Urothelium cell line (cell line): ENCODE measurements around the gene LENG9.
"Not testable (repeated sequence)": the region's sequence is repeated elsewhere in the genome, so short reads cannot be mapped to it uniquely, and the experiment has no call there.

ENCODE experiments used
- DNase-seq: peaks from one replicate; pipeline ENCODE4 v3.0.0; 2011; ENCODE audit warnings: low spot score, mixed read lengths
- FAIRE-seq: peaks from 2 replicates; lab custom pipeline; 2011; peaks lifted over from hg19 to GRCh38; lab: Jason Lieb, UNC

LENG9 gene

DNA sequence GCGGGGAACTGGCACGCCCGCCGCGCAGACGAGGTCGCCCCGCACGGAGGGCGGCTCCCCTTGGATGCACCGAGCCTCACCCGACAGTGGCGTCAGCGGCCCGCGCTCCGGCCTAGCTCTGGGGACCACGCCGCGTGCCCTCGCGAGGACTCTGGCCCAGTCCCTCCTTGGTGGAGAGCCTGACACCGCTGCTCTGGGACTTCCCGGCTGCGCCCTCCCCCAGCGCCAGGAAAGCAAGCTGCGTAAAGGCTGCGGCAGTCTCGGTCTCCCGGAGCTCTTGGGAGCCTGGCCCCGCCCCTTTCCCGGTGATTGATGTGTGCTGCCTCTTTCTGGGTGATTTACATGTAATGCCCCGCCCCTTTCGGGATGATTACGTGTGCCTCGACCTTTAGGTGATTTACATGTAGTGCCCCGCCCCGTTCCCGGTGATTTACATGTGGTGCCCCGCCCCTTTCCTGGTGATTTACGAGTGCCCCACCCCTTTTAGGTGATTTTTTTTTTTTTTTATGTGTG is at the start of gene LENG9:
LENG9 (minus strand) TSS at position 248 of the 513 bp plus-strand sequence. CDS start 252 bp downstream, outside the sequence.
- no peak for FAIRE-seq
- DNase-seq, result peak; percentile 38

DNA sequence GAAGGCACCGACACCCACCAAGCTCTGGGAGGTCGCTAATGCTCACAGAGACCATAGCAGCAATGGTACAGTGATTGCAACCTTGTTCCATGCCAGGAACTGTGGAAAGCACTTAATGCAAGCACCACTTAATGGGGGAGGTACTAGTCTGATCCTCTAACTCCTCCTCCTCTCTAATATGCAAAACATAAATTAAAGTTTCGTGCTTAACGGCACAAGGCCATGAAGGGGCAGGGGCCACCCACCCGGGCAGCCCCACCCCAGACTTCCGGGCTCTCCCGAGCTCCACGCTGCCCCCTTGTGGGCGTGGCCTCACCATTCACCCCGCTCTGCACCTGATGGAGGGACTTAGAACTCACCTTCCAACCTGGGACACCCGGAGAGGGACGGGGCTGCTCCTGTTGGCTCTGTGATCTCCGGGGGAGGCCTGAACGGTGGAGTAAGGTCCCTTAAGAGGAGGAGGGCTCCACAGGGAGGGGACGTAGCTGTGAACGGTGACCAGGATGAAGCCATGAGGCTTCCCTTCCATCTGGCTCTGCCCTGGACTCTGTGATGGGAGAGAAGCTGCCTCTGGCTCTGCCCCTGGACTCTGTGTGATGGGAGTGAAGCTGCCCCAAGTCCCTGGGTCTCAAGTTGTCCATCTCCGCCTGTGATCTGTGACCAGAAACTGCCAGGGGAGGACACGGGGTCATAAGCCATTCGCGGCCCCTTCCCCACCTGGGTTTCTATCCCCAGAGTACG is 45.8 kb upstream of the LENG9 start:
- DNase-seq, result not testable (repeated sequence)
- FAIRE-seq, result peak; percentile 92

DNA sequence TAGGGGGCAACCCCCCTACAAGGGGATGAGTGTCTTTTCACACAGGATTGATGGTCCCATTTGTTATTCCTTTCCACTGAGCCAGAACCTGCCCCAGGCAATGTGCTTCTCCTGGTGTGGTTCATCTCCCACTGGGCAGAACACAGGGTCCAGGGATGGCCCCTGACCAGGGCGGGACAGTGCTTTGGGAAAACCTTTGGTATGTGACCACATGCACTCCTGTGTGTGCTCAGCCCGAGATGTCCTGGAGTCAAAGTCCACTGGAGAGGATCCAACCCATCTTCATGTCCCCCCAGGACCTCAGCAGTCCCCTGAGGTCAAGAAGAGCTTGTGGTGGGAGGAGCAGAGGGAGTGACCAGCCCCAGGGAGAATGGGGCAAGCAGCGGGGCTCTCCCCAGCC is 44.9 kb upstream of the LENG9 start:
- FAIRE-seq, result peak; percentile 40
- DNase-seq, result not testable (repeated sequence)

DNA sequence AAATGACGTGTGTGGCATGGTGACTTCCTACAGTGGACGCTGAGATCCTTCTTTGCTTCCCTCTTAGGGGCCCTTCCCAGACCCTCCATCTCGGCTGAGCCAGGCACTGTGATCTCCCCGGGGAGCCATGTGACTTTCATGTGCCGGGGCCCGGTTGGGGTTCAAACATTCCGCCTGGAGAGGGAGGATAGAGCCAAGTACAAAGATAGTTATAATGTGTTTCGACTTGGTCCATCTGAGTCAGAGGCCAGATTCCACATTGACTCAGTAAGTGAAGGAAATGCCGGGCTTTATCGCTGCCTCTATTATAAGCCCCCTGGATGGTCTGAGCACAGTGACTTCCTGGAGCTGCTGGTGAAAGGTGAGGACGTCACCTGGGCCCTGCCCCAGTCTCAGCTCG is 44.2 kb upstream of the LENG9 start:
- FAIRE-seq, result no peak
- DNase-seq, result no peak

DNA sequence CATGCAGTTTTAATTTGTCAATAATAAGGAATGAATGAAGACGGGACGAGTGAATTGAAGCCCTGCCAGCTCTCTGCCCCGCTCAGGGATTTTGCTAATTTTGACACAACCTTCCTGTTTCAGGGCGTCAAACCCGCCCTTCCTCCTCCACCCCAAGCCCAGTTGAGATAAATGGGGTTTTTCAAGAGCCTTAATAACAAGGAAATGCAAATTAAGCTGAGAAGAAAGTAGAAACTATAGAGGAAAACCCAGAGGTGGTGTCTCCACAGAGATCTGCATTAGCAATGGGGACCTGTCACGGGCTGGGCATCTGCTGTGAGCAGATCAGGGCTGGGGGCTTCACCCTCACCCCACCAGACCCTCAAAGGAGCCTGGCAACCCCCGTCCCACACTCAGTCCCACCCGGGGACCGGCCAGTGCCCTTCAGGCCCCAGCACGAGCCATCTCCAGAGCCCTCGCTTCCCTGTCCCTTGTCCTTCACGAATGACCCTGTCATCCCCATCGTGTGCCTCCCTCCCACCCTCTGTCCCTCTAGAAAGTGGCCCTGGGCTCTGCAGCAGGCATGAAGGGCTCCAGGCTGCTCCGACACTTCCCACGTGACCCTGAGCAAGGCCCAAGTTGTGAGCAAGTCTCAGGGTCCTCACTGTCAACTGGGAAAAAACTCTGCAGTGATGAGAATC is 43.6 kb upstream of the LENG9 start:
- not testable (repeated sequence) for FAIRE-seq, DNase-seq

DNA sequence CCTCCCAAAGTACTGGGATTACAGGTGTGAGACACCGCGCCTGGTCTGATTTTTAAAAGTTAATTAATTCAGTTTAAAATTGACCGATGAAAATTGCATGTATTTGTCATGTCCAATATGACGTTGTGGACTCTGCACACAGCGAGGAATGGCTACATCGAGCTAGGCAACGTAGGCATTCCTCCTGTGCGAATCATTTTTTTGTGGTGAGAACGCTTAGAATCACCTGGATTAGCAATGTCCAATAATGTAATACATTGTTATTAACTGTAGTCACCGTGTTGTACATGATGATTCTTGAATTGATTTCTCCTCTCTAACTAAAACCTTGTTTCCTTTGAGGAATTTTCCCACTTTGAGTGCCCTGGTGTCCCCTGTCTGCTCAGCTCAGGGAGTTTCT is 42.5 kb upstream of the LENG9 start:
- DNase-seq (no peak), FAIRE-seq (no peak)

DNA sequence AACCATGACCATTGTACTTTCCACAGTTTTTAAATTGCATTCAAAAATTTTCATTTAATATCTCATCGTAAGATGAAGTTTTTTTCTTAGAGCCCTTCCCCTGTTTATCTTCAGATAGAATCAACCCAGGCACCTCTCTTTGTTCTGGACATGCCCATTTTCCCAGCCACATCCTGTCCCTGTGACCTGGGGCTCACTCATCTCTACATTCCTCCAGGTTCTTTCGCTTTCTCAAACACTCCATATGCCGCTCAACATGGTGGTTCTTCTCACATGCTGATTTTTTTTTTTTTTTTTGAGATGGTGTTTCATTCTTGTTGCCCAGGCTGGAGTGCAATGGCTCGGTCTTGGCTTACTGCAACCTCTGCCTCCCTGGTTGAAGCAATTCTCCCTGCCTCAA is 42.0 kb upstream of the LENG9 start:
- not testable (repeated sequence) for DNase-seq, FAIRE-seq

DNA sequence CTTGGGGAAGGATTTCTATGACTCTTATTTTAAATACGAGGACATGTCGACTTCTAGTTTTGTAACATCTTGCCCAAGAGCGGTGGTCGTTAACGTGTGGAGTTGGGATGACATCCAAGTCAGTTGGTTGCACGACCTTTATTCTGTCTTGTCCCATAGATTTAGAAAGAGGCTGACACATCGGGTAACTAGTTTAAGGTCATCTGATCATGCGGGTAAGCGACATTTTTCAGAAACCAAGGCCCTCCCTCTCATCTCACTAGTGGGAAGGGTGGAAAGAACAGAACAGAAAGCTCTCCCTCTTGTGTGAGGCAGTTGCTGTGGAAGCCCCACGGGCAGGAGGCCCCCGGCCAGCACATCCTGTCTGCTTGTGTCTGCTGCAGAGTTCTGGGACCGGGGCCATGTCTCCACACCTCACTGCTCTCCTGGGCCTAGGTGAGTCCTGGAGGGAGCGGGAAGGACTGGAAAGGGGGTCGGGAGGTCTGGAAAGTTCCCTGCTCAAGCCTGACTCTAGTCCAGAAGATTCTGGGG is 39.0 kb upstream of the LENG9 start, which contains the start of gene LAIR2:
LAIR2 (plus strand) TSS at position 314 of the 531 bp plus-strand sequence; CDS start at position 402, 88 bp downstream.
- DNase-seq (no peak), FAIRE-seq (no peak)

DNA sequence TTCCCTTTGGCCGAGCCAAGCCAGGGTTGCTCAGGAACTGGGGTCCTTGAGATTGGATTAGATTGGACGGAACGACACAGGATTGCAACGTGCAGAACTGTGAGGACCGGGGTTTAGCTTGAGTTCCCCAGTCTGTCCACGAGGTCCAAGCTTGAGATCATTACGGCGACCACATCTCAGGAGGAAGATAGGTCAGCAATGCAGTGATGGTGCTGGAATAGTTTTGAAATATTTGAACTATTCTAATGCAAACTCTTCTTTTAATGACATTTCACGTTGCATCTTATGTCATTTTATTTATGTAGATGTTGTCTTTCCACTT is 34.8 kb upstream of the LENG9 start:
- FAIRE-seq, result not testable (repeated sequence)

DNA sequence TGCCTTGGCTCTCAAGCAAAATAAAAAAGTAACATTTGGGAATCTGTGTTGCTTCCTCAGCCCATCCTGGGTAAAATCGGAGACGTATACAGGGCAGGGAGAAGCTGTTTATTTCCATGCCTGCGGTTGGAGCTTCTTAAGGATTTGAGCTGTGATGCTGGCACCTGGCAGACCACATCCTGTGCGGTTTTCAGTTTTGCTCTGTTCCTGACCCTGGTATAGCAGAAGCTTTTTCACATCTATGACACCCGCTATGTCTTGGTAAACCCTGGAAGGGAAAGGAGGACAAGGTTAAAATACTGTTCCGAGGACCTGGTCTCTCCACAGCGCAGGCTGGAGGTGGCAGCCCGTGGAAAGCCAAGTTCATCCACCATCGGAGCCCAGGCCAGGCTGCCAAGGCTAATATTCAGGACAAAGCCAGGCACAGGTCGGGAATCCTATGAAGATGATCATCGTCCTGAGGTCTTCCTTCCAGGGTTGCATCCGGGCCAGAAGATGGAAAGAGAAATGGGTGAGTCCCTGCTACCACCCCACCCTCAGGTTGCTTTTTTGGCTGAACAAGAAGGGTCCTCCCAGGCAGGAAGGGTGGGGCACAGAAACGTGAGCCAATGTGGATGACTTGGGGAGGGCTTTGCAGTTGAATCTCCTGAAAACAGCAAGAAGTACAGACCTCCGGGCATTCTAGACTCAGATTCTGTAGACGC is 34.3 kb upstream of the LENG9 start:
- not testable (repeated sequence) for FAIRE-seq, DNase-seq

More for the DNA sequence above, 34.8 kb upstream of the LENG9 start:
- DNase-seq, result not testable (repeated sequence)

DNA sequence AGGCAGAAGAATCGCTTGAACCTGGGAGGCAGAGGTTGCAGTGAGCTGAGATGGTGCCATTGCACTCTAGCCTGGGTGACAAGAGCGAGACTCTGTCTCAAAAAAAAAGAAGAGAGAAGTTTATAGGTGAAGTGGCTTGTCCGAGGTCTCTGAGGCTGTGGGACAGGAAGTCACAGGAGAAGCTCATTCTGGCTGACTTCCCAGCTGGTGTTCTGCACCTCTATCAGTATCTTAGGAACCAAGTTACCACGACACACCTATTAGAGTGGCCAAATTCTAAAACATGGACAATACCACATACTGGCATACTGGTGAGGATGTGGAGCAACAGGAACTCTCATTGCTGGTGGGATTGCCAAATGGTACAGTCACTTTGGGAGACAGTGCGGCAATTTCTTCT is 31.7 kb upstream of the LENG9 start:
- not testable (repeated sequence) for FAIRE-seq, DNase-seq

DNA sequence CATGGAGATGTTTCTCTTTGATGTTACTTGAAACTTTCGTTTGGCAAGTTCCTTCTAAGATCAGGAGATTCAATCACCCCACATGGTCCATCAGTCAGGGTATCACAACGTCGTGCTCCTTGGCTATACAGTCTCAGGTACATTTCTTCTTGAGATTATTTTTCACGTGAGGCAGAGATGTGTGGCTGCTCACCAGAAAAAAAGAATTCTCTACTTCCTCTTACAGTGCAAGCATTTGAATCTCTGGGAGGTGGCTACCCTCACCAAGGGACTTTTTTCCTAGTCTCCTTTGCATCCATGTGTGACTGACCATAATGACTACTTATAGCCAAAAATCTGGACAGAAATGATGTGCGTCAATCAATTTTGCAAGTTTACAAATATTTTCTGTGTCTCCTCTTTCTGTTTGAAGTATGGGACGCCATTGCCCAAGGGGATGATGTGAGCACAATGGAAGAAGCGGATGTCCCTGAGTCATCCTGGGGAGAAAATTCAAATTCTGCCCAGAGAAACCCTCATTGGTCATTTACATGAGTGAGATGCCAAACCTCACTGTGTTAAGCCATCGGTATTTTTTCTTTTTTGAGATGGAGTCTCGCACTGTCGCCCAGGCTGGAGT is 30.5 kb upstream of the LENG9 start:
- DNase-seq, result no peak
- FAIRE-seq, result no peak

DNA sequence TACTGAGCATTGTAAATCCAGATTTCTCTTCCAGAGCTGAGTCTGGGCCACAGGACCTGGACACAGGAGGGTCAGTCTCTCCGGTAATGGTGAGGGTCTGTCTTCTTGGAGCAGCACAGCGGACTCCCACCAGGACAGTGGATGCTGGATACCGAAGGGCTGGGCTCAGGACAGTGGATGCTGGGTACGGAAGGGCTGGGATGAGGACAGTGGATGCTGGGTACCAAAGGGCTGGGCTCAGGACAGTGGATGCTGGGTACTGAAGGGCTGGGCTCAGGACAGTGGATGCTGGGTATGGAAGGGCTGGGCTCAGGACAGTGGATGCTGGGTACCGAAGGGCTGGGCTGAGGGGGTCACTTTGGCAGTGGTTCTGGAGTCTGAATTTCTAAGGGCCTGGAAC is 29.5 kb upstream of the LENG9 start:
- DNase-seq, FAIRE-seq: not testable (repeated sequence)

DNA sequence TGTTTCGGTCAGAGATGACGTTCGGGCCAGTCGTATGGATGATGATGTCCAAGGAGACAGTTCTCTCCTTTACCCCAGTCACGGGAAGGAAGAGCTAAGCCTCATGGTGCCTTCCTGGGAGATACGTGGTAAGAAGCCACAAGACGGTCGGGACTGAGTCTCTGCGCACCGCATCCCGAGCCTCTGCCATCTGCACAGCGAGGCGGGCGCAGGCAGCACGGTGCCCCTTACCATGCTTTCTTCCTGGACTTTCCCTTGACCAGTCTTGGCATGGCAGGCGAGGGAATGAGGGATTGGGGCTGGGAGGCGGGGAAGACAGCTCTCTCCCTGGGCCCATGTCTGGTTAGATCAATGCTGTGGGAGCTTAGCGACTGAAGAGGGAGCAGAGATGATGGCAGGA is 29.0 kb upstream of the LENG9 start:
- no peak for DNase-seq
- FAIRE-seq, result no peak

DNA sequence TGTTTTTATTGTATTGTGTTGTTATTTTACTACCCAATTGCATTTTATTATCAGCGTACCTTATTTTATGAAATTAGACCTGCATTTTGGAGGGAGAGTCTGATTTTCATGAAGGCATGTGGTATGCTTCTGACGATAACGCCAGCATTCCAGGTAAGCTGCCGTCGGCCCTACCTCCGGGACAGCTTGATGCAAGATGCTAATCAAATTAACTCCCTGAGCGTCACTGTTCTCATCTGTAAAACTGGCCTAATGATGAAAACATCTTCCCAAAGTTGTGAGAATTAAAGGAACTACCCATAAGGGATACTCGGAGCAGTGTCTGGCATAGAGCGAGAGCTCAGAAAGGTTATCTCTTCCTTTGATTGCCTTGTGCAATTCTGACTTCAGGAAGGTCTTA is 26.2 kb upstream of the LENG9 start:
- no peak for FAIRE-seq

DNA sequence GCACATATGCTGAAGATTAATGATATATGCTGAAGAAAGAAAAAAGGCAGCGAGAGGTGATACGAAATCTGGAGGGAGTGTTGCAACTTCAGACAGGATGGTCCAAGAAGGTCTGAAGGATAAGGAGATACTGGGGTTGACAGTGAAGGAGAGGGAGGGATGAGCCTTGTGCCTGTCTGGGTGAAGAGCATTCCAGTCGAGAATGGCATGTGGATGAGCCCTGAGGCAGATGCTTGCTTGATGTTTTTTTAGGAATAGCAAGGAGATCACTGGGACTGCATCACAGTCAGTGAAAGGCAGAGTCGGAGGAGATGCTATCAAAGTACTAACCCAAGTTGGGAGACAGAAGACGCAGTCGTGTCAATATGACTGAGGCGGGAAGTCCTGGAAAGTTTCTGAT is 25.8 kb upstream of the LENG9 start:
- no peak for DNase-seq
- no peak for FAIRE-seq

More for the DNA sequence above, 26.2 kb upstream of the LENG9 start:
- no peak for DNase-seq

DNA sequence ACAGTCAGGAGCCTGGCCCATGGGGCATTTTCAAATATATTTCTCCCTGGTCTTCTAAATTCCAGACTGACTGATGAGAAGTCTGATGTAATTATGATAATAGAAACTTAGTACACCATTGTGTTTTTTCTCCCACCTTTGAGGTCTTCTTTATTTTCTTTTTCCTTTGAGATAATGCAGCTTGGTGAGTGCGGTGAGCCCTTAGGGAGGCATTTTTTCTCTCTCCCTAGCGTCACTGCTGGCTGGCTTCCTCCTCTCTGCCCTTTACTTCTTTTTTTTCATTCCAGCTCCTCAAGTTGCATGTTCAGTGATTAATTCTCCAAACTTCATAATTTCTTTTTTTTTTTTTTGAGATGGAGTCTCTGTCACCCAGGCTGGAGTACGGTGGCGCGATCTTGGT is 22.3 kb upstream of the LENG9 start:
- FAIRE-seq, result no peak

DNA sequence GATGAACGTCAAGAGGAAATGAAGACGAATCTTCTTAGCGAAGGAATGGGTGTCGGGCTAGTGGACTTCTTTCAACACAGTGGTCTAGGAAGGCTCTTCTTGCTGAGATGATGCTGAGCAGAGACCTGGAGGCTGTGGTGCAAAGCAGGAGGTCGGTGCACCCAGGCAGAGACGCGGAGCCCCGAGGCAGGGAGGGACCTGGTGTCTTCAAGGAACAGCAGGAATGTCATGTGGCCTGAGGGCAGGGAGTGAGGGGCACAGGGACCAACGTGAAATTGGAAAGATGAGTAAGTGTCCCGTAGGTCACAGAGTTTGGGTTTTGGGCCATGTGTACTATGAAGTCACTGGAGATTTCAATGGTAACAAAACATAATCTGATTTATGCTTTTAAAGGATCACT is 20.9 kb upstream of the LENG9 start:
- no peak for DNase-seq
- no peak for FAIRE-seq

More for the DNA sequence above, 22.3 kb upstream of the LENG9 start:
- no peak for DNase-seq

DNA sequence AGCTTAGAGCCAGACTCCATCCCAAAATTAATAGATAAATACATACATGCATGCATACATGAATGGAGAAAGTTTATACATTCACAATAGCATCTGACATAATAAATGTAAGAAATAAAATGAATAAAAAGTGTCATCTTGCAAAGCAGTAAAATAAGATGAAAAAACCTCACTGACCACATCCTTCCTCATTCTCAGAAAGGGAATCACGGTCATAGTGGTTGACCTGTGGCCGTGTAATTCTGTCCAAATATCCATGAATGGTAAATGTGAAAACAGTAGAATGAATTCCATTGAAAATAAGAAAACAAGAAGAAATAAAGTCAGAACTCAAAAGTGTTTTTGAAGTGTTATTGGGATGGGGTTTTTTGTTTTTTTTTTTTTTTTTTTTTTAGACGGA is 19.3 kb upstream of the LENG9 start:
- DNase-seq (no peak), FAIRE-seq (no peak)

DNA sequence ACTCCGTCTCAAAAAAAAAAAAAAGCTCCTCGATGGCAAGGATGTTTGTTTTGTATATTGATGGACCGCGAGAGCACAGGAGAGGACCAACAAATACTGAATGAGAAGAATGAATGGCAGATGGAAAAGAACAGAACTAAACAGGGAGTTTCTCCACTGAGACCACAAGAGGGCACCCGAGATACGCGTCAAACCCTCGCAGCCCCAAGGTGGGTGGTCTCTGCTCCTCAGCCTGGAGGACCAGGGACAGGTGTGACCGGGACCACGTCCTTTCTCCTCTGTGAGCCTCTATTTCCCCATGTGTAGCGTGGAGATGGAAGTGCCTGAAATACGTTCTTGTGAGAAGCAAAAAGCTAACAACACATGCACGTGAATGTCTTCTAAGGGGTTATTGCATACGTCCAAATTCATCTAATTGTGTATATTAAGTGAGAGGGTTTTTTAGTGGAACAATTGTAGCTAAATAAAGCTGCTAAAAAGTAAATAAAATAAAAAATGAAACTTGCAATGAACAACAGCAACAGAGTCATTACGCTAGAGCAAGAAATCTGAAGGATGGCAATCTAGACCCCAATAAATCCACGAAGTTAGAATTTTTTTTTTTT is 17.9 kb upstream of the LENG9 start:
- DNase-seq, result peak; percentile 58
- no peak for FAIRE-seq
